H1 (cell line): ENCODE results near the gene DPY19L1. TPM values are rescaled to one million over a fixed set of nuclear protein-coding genes. Genes with fewer than 3 reads are reported as not detected.

ENCODE experiments used
- CTCF ChIA-PET: fragments of 300-600 bp; sonication (Branson Sonifier 250); formaldehyde crosslinking; loops from one replicate; lab custom pipeline; 2021; ENCODE audit not compliant: partially characterized antibody; lab: Charles Lee
- POLR2A ChIA-PET: fragments of 300-600 bp; sonication (Branson Sonifier 250); formaldehyde crosslinking; loops from one replicate; lab custom pipeline; 2021; ENCODE audit warnings: inconsistent platforms; ENCODE audit not compliant: partially characterized antibody; lab: Charles Lee
- DNase-seq, 2 experiments: peaks; one replicate each; pipeline versions ENCODE4 v3.0.0 to v3.0.0-alpha.2; 2010 to 2022; ENCODE audit warnings: low spot score in 2 of 2, low read depth in 1 of 2, mixed read lengths in 1 of 2
- FAIRE-seq: peaks from 2 replicates; lab custom pipeline; 2011; peaks lifted over from hg19 to GRCh38; lab: Jason Lieb, UNC
- H2AFZ ChIP-seq: 2 replicates; pipeline ENCODE4 v1.8.1; 2012; ENCODE audit warnings: low read length, inconsistent platforms
- H2AK5ac ChIP-seq: 2 replicates; pipeline ENCODE4 v1.6.1; 2013; ENCODE audit warnings: low read depth, low read length
- H2BK120ac ChIP-seq: replicated peaks from 2 replicates; pipeline ENCODE3; 2013; ENCODE audit warnings: low read depth, low read length, inconsistent platforms
- H2BK12ac ChIP-seq: 2 replicates; pipeline ENCODE4 v1.6.1; 2013; ENCODE audit warnings: low read depth, low read length
- H2BK15ac ChIP-seq: 2 replicates; pipeline ENCODE4 v1.6.1; 2013; ENCODE audit warnings: low read length
- H2BK20ac ChIP-seq: 2 replicates; pipeline ENCODE4 v1.6.1; 2013; ENCODE audit warnings: low read length
- H2BK5ac ChIP-seq: 2 replicates; pipeline ENCODE4 v1.6.1; 2013; ENCODE audit warnings: low read depth, low read length
- H3K14ac ChIP-seq: 2 replicates; pipeline ENCODE4 v1.6.1; 2013; ENCODE audit warnings: inconsistent platforms; ENCODE audit not compliant: insufficient read length
- H3K18ac ChIP-seq: 2 replicates; pipeline ENCODE4 v1.6.1; 2013; ENCODE audit warnings: low read length; ENCODE audit errors: extremely low read depth
- H3K23ac ChIP-seq: 2 replicates; pipeline ENCODE4 v1.6.1; 2013; ENCODE audit warnings: inconsistent platforms; ENCODE audit not compliant: insufficient read length
- H3K23me2 ChIP-seq: 2 replicates; pipeline ENCODE4 v1.6.1; 2013; ENCODE audit warnings: low read depth, low read length
- H3K27ac ChIP-seq: 2 replicates; pipeline ENCODE4 v1.6.1; 2011; ENCODE audit warnings: low read depth, low read length, inconsistent platforms
- H3K27me3 ChIP-seq, 4 experiments: replicated peaks in 1 of 4; 1 replicate in 1 of 4; 2 replicates in 3 of 4; pipeline versions ENCODE4 v1.6.1 to v1.8.1; 2011 to 2013; ENCODE audit warnings: low read length in 3 of 4, mild to moderate bottlenecking in 3 of 4, inconsistent platforms in 2 of 4, mixed read lengths in 2 of 4, moderate library complexity in 1 of 4; ENCODE audit not compliant: control insufficient read depth in 3 of 4, insufficient read depth in 3 of 4; ENCODE audit errors: extremely low read depth in 1 of 4
- H3K36me3 ChIP-seq, 4 experiments: 2 replicates each; pipeline versions ENCODE4 v1.6.1 to v1.8.1; 2011 to 2013; ENCODE audit warnings: mild to moderate bottlenecking in 4 of 4, low read length in 3 of 4, moderate library complexity in 2 of 4, control low read depth in 1 of 4, inconsistent platforms in 1 of 4; ENCODE audit not compliant: insufficient read depth in 4 of 4, control insufficient read depth in 2 of 4
- H3K4ac ChIP-seq: replicated peaks from 2 replicates; pipeline ENCODE3; 2013; ENCODE audit warnings: low read length, low read depth, mixed read lengths, inconsistent platforms; ENCODE audit not compliant: insufficient read length
- H3K4me1 ChIP-seq, 4 experiments: replicated peaks in 1 of 4; 1 replicate in 1 of 4; 2 replicates in 3 of 4; pipeline versions ENCODE4 v1.6.1 to v1.8.1; 2011 to 2013; ENCODE audit warnings: low read length in 3 of 4, inconsistent platforms in 2 of 4, mixed read lengths in 1 of 4; ENCODE audit not compliant: insufficient read depth in 4 of 4, control insufficient read depth in 3 of 4
- H3K4me2 ChIP-seq, 2 experiments: 2 replicates each; pipeline versions ENCODE4 v1.6.1 to v1.8.1; 2011 to 2013; ENCODE audit warnings: low read depth in 2 of 2, low read length in 2 of 2, control low read depth in 1 of 2, inconsistent platforms in 1 of 2, mild to moderate bottlenecking in 1 of 2; ENCODE audit not compliant: insufficient read depth in 1 of 2
- H3K4me3 ChIP-seq, 4 experiments: fragments of 200-600, 300-600 bp in 1 of 4; sonication (generic), shearing (Covaris generic), sonication (Bioruptor Twin) in 1 of 4; 2 replicates each; pipeline versions ENCODE4 v1.5.1 to v1.8.1; 2011 to 2016; ENCODE audit warnings: low read length in 4 of 4, low read depth in 3 of 4, control low read depth in 2 of 4, inconsistent platforms in 2 of 4, mild to moderate bottlenecking in 2 of 4, mixed read lengths in 1 of 4, moderate library complexity in 1 of 4; ENCODE audit not compliant: insufficient read depth in 2 of 4; ENCODE audit errors: extremely low read depth in 1 of 4
- H3K56ac ChIP-seq: replicated peaks from 2 replicates; pipeline ENCODE3; 2013; ENCODE audit warnings: low read depth, mild to moderate bottlenecking, mixed read lengths, low read length, inconsistent platforms; ENCODE audit not compliant: insufficient read length
- H3K79me1 ChIP-seq: 2 replicates; pipeline ENCODE4 v1.6.1; 2013; ENCODE audit warnings: low read depth, low read length, control low read depth
- H3K79me2 ChIP-seq, 2 experiments: 2 replicates each; pipeline versions ENCODE4 v1.6.1 to v1.8.1; 2012 to 2013; ENCODE audit warnings: low read length in 2 of 2, mild to moderate bottlenecking in 2 of 2, inconsistent platforms in 1 of 2; ENCODE audit not compliant: insufficient read depth in 2 of 2, control insufficient read depth in 1 of 2
- H3K9ac ChIP-seq, 4 experiments: replicated peaks in 1 of 4; 1 replicate in 1 of 4; 2 replicates in 3 of 4; pipeline versions ENCODE4 v1.6.1 to v1.8.1; 2011 to 2013; ENCODE audit warnings: low read depth in 3 of 4, low read length in 3 of 4, control low read depth in 2 of 4, mild to moderate bottlenecking in 2 of 4, moderate library complexity in 2 of 4, inconsistent platforms in 1 of 4; ENCODE audit errors: extremely low read depth in 1 of 4
- H3K9me3 ChIP-seq, 2 experiments: 2 replicates each; pipeline versions ENCODE4 v1.6.1 to v1.8.1; 2012 to 2013; ENCODE audit warnings: mild to moderate bottlenecking in 2 of 2, moderate library complexity in 2 of 2, control low read depth in 1 of 2, inconsistent platforms in 1 of 2, low read depth in 1 of 2, low read length in 1 of 2, mixed read lengths in 1 of 2; ENCODE audit not compliant: insufficient read depth in 2 of 2
- H4K20me1 ChIP-seq, 2 experiments: replicated peaks in 1 of 2; 2 replicates each; pipeline versions ENCODE3 to v1.8.1; 2011 to 2013; ENCODE audit warnings: inconsistent platforms in 2 of 2, low read length in 2 of 2, mild to moderate bottlenecking in 1 of 2; ENCODE audit not compliant: insufficient read depth in 2 of 2, control insufficient read depth in 1 of 2
- H4K5ac ChIP-seq: 2 replicates; pipeline ENCODE4 v1.6.1; 2013; ENCODE audit warnings: low read length, low read depth, mixed read lengths, inconsistent platforms; ENCODE audit not compliant: insufficient read length
- H4K8ac ChIP-seq: 2 replicates; pipeline ENCODE4 v1.8.0; 2013; ENCODE audit warnings: mild to moderate bottlenecking, moderate library complexity, low read length, inconsistent platforms; ENCODE audit not compliant: insufficient read depth; ENCODE audit errors: extremely low read depth
- H4K91ac ChIP-seq: replicated peaks from 2 replicates; pipeline ENCODE3; 2013; ENCODE audit warnings: low read length, mixed read lengths, inconsistent platforms; ENCODE audit not compliant: insufficient read length
- BCL11A ChIP-seq, 2 experiments: IDR thresholded peaks; one replicate each; pipeline ENCODE4 v1.6.1; 2011; ENCODE audit warnings: low read depth in 2 of 2, low read length in 2 of 2, mild to moderate bottlenecking in 2 of 2
- CBX5 ChIP-seq: fragments of 300-800, 300-1000 bp; sonication (generic); IDR thresholded peaks from 2 replicates; pipeline ENCODE4 v1.7.1; 2016; ENCODE audit warnings: antibody characterized with exemption, low read length, low read depth
- CTCF ChIP-seq, 3 experiments: IDR thresholded peaks; 1 replicate in 2 of 3; 2 replicates in 1 of 3; pipeline versions ENCODE4 v1.5.1 to v1.6.1; 2011; ENCODE audit warnings: low read length in 3 of 3, mild to moderate bottlenecking in 3 of 3, inconsistent platforms in 2 of 3, low read depth in 1 of 3, moderate library complexity in 1 of 3; ENCODE audit not compliant: insufficient read depth in 1 of 3; ENCODE audit errors: control extremely low read depth in 1 of 3
- EP300 ChIP-seq, 2 experiments: IDR thresholded peaks; 1 replicate in 1 of 2; 2 replicates in 1 of 2; pipeline ENCODE4 v1.6.1; 2011 to 2012; ENCODE audit warnings: low read depth in 2 of 2, low read length in 2 of 2, mild to moderate bottlenecking in 2 of 2, borderline replicate concordance in 1 of 2, inconsistent platforms in 1 of 2, moderate library complexity in 1 of 2
- POLR2AphosphoS5 ChIP-seq: IDR thresholded peaks from 2 replicates; pipeline ENCODE4 v1.6.1; 2011; ENCODE audit warnings: low read depth, low read length
- SAP30 ChIP-seq: fragments of 300-600 bp; sonication (generic); IDR thresholded peaks from 2 replicates; pipeline ENCODE4 v1.7.1; 2012; ENCODE audit warnings: low read length, moderate library complexity, mild to moderate bottlenecking, inconsistent platforms; ENCODE audit not compliant: insufficient read depth, insufficient replicate concordance
- TAF1 ChIP-seq: IDR thresholded peaks from 2 replicates; pipeline ENCODE4 v1.6.1; 2011; ENCODE audit warnings: mild to moderate bottlenecking, low read depth, low read length
- TAF7 ChIP-seq: optimal IDR thresholded peaks from 2 replicates; pipeline ENCODE3; 2011; ENCODE audit warnings: low read depth, mild to moderate bottlenecking, inconsistent platforms, low read length, moderate library complexity, borderline replicate concordance
- TCF12 ChIP-seq: IDR thresholded peaks from 2 replicates; pipeline ENCODE4 v1.6.1; 2011; ENCODE audit warnings: low read depth, mild to moderate bottlenecking, low read length
- ZNF274 ChIP-seq: IDR thresholded peaks from 2 replicates; pipeline ENCODE4 v1.7.0; 2012; ENCODE audit warnings: low read length, borderline replicate concordance; ENCODE audit errors: extremely low read depth
- WGBS, 2 experiments: shearing (Covaris generic) in 1 of 2; methylation state at CpG; one replicate each; pipeline versions ENCODE4 v1.1.6 to v1.1.7; 2013 to 2015; ENCODE audit warnings: low lambda C conversion rate in 2 of 2, mixed read lengths in 2 of 2, inconsistent platforms in 1 of 2, low coverage in 1 of 2, missing lambda C conversion rate in 1 of 2; ENCODE audit not compliant: insufficient replicate concordance in 2 of 2, insufficient coverage in 1 of 2, insufficient read length in 1 of 2; ENCODE audit errors: extremely low coverage in 1 of 2, missing lambda C conversion rate in 1 of 2; 5-methylcytosine and 5-hydroxymethylcytosine counted together
- polyA plus RNA-seq, 7 experiments: library from polyadenylated mRNA; depleted of rRNA in 3 of 7; stranded (reverse) in 5 of 7; unstranded in 2 of 7; fragments of >200 nt in 5 of 7; fragments of 200-250 nt in 2 of 7; gene quantifications; 1 replicate in 5 of 7; 2 replicates in 1 of 7; 4 replicates in 1 of 7; pipeline versions ENCODE4 v1.2.1 to v1.2.3, GENCODE V29; 2011 to 2013; ENCODE audit warnings: missing spikeins in 2 of 7, mixed read lengths in 2 of 7
- total RNA-seq: library from RNA; stranded (reverse); fragmentation: NEBNext Ultra II Directional; extraction: Animal tissue kit (Norgen Biotek cat#: 25700); gene quantifications from 2 replicates; pipeline ENCODE4 v1.2.1, GENCODE V29; 2021

Gene DPY19L1
- total and polyA plus RNA-seq, 2 of the 8 experiments (the other 6 are each of a cell fraction or from before 2014, with no cell fraction given) = 14.1 to 23.3 TPM

- peaks cover 7 to 57% of the 10 kb centered on the region in 2 experiments for H3K79me2 ChIP-seq
- TF ChIP-seq POLR2AphosphoS5 (0 out of 2 replicates have a peak, but pooled peaks have one; percentile 34), TAF7 (peak; percentile 45), EP300 (IDR thresholded peaks at IDR 0.05; ENCODE audit: borderline replicate concordance in 1 of 2, low read depth in 2 of 2, low read length in 2 of 2) (peak in 1 of 2 experiments; percentile 54; a peak in 1 of 3 replicates), SAP30 (no peak), CBX5 (no peak), ZNF274 (no peak), CTCF (IDR thresholded peaks at IDR 0.05; ENCODE audit: control extremely low read depth in 1 of 3, insufficient read depth in 1 of 3, low read depth in 1 of 3, low read length in 3 of 3) (peak in 2 of 3 experiments; percentile 37 to 39; a peak in 3 of 4 replicates), TAF1 (0 out of 2 replicates have a peak, but pooled peaks have one; percentile 28), BCL11A (IDR thresholded peaks at IDR 0.05; ENCODE audit: low read depth in 2 of 2, low read length in 2 of 2) (no peak), TCF12 (no peak)
Observed at GRCh38 chr7:35035511-35035961, 1.7 kb downstream of the DPY19L1 start.

More at GRCh38 chr7:35035511-35035961, 1.7 kb downstream of the DPY19L1 start:
- H4K20me1 ChIP-seq = peaks cover 0 to 5% of the 10 kb centered on the region in 2 experiments
- no peak overlapping the region for H3K56ac ChIP-seq
- H3K4me3 ChIP-seq = peak overlapping the region in 2 of 4 experiments; percentile 78 to 90; a peak in 3 of 8 replicates
- H3K18ac ChIP-seq = no peak overlapping the region
- DNase-seq (no peak), FAIRE-seq (peak; percentile 74)
- no peaks in the 10 kb centered on the region for H3K9me3 ChIP-seq
- H2AK5ac ChIP-seq = no peak overlapping the region
- ChIA-PET POLR2A (interaction anchor here (0.7 kb wide), 1 partner anchor 523 kb away, joined by 3 read pairs; no protein-coding TSS in a partner anchor), CTCF (interaction anchor here (0.7 to 1.5 kb wide), 4 partner anchors 109 to 395 kb away, joined by 3 to 5 read pairs (median 4); no protein-coding TSS in a partner anchor)
- no peaks in the 10 kb centered on the region for H3K27me3 ChIP-seq
- H3K4ac ChIP-seq = no peak overlapping the region
- H2AFZ ChIP-seq = no peak overlapping the region
- H3K23ac ChIP-seq = no peak overlapping the region
- H2BK120ac ChIP-seq = no peak overlapping the region
- H2BK5ac ChIP-seq = no peak overlapping the region
- no peaks in the 10 kb centered on the region for H3K36me3 ChIP-seq
- no peak overlapping the region for H2BK20ac ChIP-seq
- no peak overlapping the region for H3K27ac ChIP-seq
- no peak overlapping the region for H4K5ac ChIP-seq
- H2BK12ac ChIP-seq = no peak overlapping the region
- H4K91ac ChIP-seq = no peak overlapping the region
- H3K4me2 ChIP-seq = peak overlapping the region; percentile 79 to 95
- H3K9ac ChIP-seq = no peak overlapping the region
- no peak overlapping the region for H2BK15ac ChIP-seq
- no peak overlapping the region for H3K14ac ChIP-seq
- 9% methylated on average over 5 of the region's 5 CpGs; no CpG with 5 or more reads in 1 of the 2 experiments for WGBS, 2 experiments
- peaks cover 4% of the 10 kb centered on the region; the same call in 1 of the 2 replicates for H3K23me2 ChIP-seq
- H3K4me1 ChIP-seq = peaks cover 0 to 10% (median 5%) of the 10 kb centered on the region in 4 experiments; a peak in 4 of 7 replicates
- H4K8ac ChIP-seq = no peak overlapping the region
- peaks cover 6% of the 10 kb centered on the region for H3K79me1 ChIP-seq
